ENCODE data around the gene RFX3.

DNA sequence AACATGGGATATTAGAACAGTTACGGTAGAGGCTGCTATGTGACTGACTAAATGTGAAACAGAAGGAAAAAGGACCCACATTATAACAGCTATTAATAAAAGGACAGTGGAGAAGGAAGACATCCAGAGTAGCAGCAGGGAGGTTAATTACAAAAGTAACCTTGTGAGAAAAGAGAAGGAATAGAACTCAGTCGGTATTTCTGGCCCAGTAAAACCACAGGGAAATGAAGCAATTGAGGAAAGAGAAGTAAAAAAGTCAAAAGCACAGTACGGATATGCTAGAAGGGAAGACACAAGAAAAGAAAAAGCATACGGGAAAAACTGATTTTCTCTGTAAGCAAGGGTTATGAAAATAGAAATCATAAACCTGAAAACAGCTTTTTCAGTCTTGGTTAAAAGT, 164.7 kb downstream of the RFX3 start:
- TF ChIP-seq CTCF (IDR thresholded peaks at IDR 0.05; ENCODE audit: insufficient read depth, low read depth, low read length) (no peak), EZH2 (IDR thresholded peaks at IDR 0.05; ENCODE audit: insufficient read depth, low read length) (no peak)

Measured in astrocyte (in vitro differentiated cells and primary cell).